CD4-positive, alpha-beta T cell treated with Interleukin-4 for 1 hour (primary cell): ENCODE results near the gene PVALEF.

Experiments used
- DNase-seq, 2 donors: peaks; one replicate each; pipeline ENCODE4 v3.0.0-alpha.2; 2020 to 2022

The PVALEF gene

DNA sequence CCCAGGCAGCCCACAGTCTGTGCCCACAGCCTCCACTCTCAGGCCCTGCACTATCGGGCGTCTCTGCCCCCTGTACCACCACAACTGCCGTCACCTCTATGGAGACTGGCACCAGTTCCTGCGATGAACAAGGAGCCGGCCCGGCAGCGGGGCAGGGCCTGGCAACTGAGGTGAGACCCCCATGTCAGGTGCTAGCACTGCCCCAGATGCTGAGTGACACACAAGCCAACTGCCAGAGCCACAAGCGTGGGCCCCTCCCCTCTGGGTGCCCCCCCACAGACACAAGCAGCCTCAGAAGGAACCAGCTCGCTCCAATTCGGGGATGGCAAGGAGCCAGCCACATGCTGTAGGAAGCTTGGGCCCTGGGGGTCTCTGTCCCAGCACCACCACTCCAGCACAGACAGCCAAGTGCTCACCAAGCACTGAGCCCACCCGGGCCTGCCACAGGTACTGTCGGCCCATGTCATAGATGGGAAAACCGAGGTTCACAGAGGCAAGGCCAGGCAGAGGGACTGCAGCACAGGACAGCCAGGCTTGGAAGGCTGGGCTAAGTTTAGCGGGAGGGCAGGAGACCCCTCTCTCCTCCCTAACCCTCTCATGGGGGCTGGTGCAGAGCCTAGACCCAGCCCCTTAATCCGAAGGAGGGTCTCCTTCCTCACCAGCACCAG lies 1.5 kb upstream of the PVALEF start:
- DNase-seq = no peak

DNA sequence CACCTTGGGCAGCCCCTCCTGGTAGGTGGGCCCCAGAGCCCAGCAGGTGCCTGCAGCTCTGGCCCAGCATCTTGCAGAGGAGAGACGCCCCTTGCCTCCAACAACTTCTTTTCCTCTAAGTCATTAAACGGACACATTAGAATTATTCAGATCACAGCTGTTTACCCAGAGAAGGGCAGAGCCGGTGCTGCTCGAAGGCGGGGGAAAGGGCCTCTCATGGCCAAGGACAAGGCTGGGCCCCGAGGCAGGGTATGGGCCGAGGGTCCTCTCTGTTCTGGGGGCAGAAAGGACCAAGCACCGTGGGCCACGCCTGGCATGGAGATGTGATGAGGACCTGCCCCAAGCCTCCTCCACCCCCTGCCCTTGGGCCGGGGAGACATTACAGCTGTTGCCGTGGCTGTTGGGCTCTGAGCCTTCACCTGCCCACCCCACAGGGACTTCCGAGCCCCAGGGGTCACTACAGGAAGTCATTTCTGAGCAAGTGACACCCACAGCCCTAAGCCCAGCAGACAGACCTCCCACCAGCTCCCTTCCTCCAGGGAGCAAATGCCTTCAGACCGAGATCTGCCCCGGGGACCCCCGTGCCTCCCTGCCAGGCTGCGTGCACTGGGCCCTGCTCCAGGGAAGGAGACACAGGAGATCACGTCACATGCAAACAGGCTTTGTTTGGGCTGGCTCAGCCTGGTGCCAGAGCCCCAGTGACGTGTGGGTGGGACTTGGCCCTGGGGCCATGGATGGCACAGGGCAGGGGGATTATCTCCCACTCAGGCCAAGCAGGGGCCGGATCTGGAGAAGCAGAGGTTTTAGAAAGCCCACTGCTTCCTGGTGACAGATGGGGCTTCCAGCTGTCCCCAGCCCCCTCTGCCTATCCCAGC lies 699 bp upstream of the PVALEF start:
- no peak for DNase-seq

DNA sequence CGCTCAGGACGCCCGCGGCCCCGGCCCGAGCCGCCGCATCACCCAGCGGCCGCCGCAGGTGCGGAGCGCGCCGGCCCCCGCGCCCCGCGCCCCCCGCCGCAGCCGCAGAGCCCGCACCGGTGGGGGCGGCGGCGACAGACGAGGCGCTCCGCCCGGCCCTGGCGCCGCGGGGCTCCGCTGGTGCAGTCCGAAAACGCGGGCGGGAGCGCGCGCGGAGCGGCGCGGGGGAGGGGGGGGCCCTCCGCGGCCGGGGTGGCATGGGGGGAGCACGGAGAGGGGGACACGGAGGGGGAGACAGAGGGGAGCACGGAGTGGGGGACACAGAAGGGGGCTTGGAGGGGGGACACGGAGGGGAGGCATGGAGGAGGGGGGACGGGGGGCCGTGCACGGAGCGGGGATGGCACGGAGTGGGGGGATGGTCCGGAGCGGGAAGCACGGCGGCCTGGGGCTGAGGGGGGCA lies 756 bp downstream of the PVALEF start, which contains the start of gene AATK:
Gene AATK, minus strand, starts transcription at position 189 of the 460 bp plus-strand sequence. CDS start 229 bp downstream, outside the sequence.
- DNase-seq = no peak

DNA sequence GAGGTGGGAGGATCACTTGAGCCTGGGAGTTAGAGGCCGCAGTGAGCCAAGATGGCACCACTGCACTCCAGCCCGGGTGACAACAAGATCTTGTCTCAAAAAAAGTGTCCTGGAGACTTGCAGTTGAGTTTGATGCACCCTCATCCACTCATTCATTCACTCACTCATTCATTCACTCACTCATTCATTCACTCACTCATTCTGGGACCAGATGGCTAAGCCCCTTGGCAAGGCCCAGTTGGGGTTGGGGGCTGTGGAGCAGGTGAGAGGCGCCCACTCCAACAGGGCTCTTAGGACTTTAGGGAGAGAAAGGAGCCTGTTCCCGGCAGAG lies 1.9 kb downstream of the PVALEF start:
- DNase-seq = no peak

DNA sequence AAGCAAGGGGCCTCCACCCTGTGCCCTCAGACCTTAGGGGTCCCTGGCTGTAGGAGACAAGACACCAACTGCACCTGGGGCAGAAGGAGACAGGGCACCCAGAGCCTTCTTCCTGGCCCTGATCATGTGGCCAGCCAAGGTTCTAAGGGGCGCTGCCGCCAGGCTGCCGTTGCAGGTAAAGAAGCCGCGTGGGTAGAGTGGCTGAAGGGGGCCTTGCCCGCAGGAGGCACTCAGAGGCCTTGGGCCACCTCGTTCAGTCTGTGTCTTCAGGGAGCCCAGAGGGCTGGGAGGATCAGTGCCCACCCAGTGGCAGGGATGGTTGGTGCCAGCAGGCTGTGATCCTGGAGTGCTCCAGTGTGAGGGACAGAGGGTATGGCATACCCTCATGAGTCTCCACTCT lies 2.3 kb downstream of the PVALEF start:
- DNase-seq = no peak

DNA sequence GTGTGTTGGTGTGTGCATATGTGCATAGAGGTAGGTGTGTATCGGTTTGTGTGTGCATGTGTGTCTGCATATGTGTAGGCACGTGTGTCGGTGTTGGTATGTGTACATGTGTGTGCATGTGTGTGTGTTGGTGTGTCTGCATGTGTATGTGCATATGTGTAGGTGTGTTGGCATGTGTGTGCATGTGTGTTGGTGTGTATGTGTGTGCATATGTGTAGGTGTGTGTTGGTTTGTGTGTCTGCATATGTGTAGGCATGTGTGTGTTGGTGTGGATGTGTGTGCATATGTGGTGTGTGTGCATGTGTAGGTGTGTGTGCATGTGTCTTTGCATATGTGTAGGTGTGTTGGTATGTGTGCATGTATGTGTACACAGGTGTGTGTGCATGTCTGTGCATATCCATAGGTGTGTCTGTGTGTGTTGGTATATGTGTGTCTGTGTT lies 4.6 kb downstream of the PVALEF start:
- no peak for DNase-seq

DNA sequence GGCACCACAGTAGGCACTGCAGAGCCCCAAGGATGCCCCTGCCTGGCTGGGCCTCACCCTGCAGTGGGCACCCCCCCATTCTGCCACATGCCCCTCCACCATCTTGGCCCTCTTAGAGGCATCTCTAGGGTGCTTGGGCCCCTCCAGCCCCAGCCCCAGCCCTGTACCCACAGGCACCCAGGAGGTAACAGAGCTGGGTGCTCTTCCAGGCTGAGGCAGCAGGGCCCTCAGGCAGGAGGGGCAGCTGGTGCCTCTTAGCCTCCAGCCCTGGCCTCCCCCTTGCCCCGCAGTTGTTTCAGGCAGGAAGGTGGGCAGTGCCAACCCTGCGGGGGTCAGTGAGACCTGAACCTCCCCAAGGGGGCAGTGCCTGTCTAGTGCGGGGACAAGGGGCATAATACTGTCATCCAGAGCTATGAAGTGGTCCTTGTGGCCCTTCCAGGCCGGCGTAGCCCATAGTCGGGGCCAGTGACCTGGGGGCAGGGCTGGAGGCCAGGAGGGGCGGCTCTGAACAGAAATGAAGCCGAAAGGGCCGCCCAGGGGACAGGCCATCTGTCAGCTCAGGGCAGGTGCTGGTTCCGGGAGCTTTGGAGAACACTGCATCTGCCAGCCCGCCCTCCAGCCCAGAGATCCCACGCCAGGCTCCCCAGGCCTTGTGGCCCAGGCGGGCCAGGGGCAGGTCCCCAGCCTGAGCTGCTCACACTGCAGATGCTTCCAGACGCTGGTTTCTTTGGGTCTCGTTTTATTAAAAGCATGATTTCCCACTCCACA lies 5.6 kb downstream of the PVALEF start:
- no peak for DNase-seq

DNA sequence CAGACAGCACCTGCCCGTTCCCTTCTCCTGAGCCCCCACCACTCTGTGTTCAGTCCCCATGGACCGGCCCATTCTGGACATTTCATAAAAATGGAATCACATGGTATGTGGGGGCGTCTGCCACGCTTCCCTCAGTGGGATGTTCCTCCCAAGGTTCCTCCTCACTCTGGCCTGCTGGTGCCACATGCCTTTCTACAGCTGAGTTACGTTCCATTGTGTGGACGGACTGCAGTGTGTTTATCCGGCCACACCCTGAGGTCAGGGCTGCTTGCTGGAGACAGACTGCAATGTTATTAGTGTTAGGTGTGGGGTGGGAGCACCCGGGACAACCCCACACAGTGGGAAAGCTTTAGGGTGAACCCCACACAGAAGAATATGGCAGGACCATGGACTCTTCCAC lies 6.6 kb downstream of the PVALEF start:
- DNase-seq = no peak

DNA sequence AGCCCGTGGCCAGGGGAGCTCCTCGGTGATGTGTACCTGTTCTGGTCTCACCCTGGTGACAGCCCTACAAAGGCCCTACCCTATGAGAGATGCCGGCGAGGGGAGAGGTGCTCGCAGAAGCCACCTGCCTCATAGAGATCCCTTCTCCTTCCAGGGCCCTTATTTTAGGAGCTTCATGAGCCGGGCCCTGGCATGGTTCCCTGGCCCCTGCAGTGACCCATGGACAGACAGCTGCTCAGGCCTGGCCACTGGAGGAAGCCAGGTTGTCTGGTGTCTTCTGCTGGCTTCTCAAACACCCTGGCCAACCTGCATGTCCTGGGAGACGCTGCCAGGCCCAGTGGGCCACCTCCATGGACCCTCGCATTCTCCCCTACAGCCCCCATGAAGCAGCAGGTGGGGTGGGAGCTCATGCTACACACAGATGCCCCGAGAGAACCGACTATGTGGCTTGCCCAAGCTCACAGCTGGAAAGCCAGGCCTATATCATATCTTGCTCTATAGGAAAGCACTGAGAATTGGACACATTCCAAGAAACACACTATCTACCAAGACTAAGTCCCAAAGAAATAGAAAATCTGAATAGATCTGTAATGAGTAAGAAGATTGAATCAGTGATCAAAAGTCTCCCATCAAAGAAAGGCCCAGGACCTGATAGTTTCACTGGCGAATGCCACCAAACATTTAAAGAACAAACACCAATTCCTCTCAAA lies 7.9 kb downstream of the PVALEF start:
- DNase-seq = no peak

DNA sequence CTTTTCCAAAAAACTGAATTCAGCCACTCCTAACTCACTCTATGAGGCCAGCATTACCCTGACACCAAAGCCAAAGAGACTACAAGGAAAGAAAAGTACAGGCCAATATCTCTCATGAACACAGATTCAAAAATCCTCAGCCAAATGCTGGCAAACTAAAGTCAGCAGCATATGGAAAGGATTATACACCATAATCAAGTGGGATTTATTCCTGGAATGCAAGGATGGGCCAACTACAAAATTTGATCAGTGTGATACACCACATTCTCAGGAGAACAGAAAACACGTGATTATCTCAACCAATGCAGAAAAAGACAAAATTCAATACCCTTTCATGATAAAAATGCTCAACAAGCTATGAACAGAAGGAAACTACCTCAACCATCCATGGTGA lies 8.5 kb downstream of the PVALEF start:
- DNase-seq = no peak

DNA sequence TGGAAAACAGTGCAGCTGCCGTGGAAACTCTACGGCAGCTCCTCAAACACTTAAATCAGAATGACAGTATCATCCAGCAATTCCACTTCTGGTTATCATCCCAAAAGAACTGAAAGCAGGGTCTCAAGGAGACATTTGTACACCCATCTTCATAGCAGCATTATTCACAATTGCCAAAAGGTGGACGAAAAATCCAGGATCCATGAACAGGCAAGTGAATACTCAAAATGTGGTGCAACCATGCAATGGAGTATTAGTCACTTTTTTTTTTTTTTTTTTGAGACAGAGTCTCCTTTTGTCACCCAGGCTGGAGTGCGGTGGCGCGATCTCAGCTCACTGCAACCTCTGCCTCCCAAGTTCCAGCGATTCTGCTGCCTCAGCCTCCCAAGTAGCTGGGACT lies 11.4 kb downstream of the PVALEF start:
- no peak for DNase-seq

DNA sequence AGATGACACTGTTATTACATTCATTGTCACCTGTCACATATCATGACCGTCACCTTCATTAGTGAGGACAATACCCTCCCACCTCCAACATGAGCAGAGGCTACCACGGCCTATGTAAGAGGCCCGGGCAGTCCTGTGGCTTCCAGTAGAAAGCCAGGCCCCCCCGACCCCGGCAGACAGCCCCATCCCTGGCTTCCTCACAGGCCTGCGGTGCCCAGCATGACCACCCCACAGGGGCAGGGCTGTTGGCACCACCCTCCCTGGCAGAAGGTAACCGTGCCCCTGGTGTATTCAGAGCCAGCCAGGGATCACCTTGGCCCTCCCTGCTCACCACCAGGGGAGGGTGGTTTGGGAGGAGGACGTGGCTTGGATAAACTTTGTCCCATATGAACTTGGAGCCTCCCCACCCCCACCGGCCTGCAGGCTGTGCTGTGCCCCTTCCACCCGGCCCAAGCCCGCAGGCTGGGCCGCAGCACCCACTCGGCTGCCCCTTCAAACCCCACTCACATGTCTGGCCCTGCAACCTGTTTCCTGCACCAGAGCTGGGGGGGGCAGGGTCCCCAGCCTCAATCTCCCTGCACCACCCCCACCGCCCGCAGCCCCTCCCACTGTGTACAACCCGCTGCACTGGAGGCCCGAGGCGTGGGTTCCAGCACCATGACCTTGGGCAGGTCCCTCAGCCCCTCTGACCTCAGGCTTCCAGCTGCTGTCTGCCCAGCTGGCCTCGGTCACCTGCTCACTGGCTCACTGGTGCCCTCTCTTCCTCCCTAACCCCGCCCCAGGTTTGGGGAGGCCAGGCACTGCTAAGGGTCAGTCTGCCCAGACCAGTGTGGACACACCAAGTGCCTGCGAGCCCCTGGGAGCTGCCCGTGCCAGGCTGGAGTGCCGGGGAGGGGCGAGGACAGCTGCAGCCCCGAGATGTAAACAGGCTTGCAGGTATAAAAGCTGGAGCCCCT lies 13.1 kb downstream of the PVALEF start:
- DNase-seq = no peak

DNA sequence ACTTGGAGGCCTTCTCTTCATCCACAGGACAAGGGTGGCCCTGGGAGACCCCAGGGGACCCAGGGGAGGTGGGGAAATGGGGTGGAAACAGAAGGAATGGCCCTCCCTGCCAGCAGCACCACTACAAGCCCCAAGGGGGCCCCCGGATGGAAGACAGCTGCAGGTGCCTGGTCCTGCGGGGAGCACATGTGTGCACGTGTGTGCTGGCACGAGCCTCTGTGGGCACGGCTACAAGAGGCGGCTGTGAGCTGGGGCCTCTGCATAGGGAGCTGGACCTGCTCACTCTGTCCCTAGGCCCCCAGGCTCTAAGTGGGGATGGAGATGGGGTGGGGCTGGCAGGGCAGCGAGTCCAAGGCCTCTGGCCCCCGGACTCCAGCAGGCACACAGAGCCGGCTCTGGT lies 13.9 kb downstream of the PVALEF start:
- no peak for DNase-seq

DNA sequence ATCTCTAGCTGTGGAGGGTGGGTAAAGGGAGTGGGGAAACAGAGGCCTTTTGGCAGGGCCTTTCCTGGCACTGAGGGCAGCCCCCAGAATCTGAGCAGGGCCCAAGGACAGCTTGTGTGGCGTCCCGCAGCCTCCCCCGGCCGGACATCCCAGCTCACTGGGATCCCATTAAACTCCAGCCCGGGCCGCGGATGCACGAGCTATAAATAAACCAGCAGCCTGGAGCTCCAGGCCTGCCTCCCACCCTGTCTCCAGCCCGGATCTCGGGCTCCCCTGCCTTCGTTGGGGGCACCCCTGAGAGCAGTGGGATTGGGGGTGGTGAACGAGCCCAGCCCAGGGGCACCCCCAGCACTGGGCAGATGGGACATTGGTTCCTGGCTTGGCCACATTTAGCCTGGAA lies 14.6 kb downstream of the PVALEF start:
- DNase-seq = no peak

DNA sequence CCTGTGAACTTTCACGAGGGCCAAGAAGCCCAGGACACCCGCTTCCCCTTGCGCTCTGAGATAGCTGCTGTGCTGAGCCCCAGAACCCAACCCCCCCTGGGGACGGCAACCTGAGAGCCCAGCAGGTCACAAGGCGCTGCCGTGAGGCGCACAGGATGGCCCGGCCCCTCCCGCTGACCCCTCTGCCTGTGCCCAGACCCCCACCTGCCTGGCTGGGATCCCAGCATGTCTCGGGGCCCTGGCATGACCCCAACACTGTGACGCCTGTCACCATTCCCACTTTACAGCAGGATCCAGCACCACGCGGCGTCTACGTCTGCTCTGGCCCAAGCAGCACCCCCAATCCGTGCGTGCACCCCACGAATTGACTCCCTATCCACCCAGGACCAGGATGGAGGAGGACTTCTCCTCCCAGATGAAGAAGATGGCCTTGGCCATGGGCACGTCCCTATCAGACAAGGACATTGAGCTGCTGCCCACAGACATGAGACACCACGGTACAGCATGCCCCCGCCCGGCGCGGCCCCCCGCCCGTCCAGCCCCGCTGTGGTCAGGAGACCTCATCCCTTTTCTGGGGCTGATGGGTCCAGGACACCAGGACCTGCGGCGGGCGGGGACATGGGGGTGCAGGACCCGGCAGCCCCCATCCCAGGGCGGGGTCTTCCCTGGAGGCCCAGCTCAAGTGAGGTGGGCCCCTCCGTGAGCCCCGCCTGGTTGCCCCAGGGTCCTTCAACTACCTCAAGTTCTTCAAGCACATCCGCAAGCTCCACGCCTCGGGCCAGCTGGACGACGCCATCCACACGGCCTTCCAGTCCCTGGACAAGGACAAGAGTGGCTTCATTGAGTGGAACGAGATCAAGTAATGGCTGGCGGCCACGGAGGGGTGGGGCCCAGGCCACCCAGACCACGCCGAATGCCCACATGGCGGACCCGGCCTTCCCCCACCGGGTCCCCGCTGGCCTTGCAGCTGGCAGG lies 15.8 kb downstream of the PVALEF start:
- DNase-seq = no peak

DNA sequence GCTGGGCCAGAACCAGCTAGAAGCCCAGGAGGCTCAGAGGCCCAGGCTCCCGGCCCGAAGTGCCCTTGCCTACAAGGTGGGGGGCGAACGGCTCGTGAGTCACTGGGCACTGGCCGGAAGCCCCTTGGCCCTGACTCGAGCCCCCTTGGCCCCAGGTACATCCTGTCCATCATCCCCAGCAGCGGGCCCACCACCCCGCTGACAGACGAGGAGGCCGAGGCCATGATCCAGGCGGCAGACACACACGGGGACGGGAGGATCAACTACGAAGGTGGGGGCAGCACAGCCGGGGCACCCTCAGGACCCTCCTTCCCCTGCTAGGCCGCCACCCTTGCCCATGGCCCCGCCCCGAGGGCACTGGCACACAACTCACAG lies 16.5 kb downstream of the PVALEF start:
- DNase-seq = no peak

DNA sequence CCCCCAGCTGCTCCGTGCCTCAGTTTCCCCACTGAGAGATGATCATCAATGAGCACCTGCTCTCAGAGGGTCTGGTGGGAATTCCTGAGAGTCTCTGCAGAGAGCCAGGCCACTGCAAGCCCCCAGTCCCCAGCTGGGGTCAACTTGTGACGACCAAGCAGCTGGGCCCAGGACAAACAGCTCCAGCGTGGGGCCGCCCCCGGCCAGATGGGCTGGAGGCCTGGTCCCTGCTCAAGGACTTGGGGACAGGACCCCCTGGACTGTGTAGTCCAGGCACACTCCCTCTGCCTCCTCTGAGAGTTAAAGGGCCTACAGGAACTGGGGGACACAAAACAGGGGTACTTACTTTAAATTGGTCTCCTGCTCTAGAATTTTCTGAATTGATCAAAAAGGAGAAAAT lies 17.3 kb downstream of the PVALEF start:
- no peak for DNase-seq

DNA sequence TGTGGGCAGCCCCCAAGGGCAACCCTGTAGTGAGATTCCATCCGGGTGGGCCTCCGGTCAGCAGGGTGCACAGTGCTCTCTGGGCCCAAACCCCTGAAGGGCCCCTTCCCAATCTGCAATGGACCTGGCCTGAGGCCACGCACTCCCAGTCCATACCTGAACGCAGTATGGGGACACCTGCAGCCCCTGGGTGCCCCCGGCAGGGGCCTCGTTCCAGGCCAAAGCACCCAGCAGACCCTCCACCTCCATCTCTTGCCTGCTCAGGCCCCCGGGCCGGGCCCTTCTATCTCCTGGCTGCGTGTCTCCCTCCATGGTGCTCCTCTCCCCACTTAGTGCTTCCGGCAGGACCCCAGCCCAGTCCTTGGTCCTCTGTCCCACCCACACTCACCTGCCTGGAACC lies 18.0 kb downstream of the PVALEF start:
- DNase-seq = no peak

DNA sequence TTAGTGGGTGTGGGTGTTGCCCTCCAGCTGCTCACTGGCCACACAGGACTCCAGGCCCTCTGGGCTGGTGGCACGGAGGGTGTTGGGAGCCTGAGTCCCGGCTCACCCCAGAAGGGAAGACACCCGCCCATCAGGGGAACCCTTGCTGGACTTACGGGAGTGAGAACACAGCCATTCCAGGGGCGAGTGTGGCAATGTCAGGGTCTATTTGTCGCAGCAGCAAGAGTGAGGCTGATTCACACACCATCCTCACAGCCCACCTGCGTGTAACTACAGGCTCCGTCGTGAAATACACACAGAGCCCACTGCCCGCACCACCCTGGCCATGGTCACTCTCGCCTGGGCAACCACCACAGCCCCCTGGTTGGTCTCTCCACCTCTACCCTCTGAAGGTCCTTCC lies 18.5 kb downstream of the PVALEF start:
- no peak for DNase-seq

DNA sequence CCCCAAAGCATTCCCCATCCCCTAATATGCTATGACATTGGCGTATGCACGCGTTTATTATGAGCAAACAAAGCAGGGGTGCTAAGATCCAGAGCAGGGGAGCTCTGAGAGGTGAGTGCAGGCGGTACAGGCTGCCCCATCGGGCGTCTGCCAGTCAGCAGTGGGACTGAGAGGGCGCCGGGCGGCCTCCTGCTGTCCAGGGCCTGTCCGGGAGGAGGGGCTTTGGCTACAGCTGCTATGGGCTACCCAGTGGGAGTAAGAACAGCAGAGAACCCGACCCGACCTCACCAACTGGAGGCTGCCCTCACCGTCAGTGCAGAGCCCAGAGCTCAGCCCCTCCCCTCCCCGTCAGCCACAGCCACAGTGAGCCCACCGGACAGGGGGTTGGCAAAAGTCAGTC lies 19.2 kb downstream of the PVALEF start:
- DNase-seq = no peak

DNA sequence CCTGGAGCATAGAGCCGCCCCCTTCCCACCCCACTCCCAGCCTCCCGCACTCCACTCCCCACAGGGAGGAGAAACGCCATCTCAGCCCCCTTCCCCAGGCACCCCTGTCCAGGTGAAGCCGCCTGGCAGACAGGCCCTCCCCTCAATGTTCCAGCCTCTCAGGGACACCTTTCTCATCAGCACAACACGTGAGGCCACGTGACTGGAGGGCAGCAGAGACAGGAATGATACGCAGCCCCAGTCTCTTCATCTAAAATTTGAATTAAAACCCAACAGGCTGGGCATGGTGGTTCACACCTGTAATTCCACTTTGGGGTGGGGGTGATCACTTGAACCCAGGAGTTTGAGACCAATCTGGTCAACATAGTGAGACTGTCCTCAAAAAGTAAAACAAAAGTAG lies 20.9 kb downstream of the PVALEF start:
- DNase-seq = no peak
